HCT116 (cell line): ENCODE data around the gene ALDOA. TPM values are rescaled to one million over a fixed set of nuclear protein-coding genes. Genes with fewer than 3 reads are reported as not detected.

Source experiments
- ATAC-seq: fragments of 200-7000 bp; cut with Tn5 transposase; 2 replicates; pipeline ENCODE4 v1.9.1; 2020; ENCODE audit warnings: mild to moderate bottlenecking, moderate library complexity
- BruUV-seq: library from RNA; stranded (reverse); fragments of 400-500 nt; replicated peaks from 2 replicates; lab custom pipeline; 2021; lab: Mats Ljungman, UMichigan
- CTCF ChIA-PET: fragments of 300-600 bp; sonication (Branson Sonifier 250); formaldehyde crosslinking; loops from one replicate; lab custom pipeline; 2021; ENCODE audit warnings: antibody characterized with exemption; lab: Charles Lee
- POLR2A ChIA-PET: fragments of 300-600, 350-600 bp; sonication (Branson Sonifier 250); formaldehyde crosslinking; loops from one replicate; lab custom pipeline; 2021; ENCODE audit warnings: antibody characterized with exemption; lab: Charles Lee
- RAD21 ChIA-PET, 2 experiments: fragments of 300-600 bp; sonication (Branson Sonifier 250); formaldehyde crosslinking; loops; one replicate each; lab custom pipeline; 2023; ENCODE audit warnings: low total read pairs in 2 of 2; ENCODE audit not compliant: uncharacterized antibody in 2 of 2, unreplicated experiment in 2 of 2, low non-redundant PET in 1 of 2; lab: Charles Lee
- DNase-seq: peaks from one replicate; pipeline ENCODE4 v3.0.0-alpha.2; 2010; ENCODE audit warnings: low read depth, low spot score
- H2AFZ ChIP-seq: fragments of 200-600 bp; shearing (Covaris generic), sonication (generic); 2 replicates; pipeline ENCODE4 v1.6.1; 2017; ENCODE audit warnings: low read depth, mixed run types, mixed read lengths, antibody characterized with exemption, low read length; ENCODE audit not compliant: poor library complexity, severe bottlenecking
- H3K27ac ChIP-seq: 2 replicates; pipeline ENCODE4 v1.5.1; 2012; ENCODE audit warnings: low read depth, low read length
- H3K27me3 ChIP-seq: fragments of 200-600 bp; sonication (generic); 2 replicates; pipeline ENCODE4 v1.6.1; 2016; ENCODE audit warnings: mixed run types, low read length, mixed read lengths; ENCODE audit not compliant: insufficient read depth
- H3K36me3 ChIP-seq, 2 experiments: fragments of 200-500 bp in 1 of 2; fragments of 200-600 bp in 1 of 2; sonication (Bioruptor generic) in 1 of 2; sonication (generic) in 1 of 2; 2 replicates each; pipeline versions ENCODE4 v1.5.1 to v1.6.1; 2014 to 2016; ENCODE audit warnings: low read length in 2 of 2, inconsistent platforms in 1 of 2, mixed read lengths in 1 of 2, mixed run types in 1 of 2; ENCODE audit not compliant: insufficient read depth in 2 of 2, control insufficient read depth in 1 of 2
- H3K4me1 ChIP-seq, 2 experiments: fragments of 200-600 bp in 1 of 2; sonication (generic) in 1 of 2; 2 replicates each; pipeline versions ENCODE4 v1.5.1 to v1.6.1; 2012 to 2017; ENCODE audit warnings: low read length in 2 of 2, inconsistent platforms in 1 of 2, mild to moderate bottlenecking in 1 of 2, mixed read lengths in 1 of 2, mixed run types in 1 of 2, moderate library complexity in 1 of 2; ENCODE audit not compliant: insufficient read depth in 2 of 2, control insufficient read depth in 1 of 2
- H3K4me2 ChIP-seq: fragments of 200-600 bp; sonication (generic); 2 replicates; pipeline ENCODE4 v1.6.1; 2017; ENCODE audit warnings: mixed run types, low read length, mixed read lengths
- H3K4me3 ChIP-seq, 2 experiments: fragments of 200-600 bp in 1 of 2; sonication (generic) in 1 of 2; replicated peaks in 1 of 2; 2 replicates each; pipeline ENCODE4 v1.5.1; 2011 to 2016; ENCODE audit warnings: low read length in 2 of 2, control low read depth in 1 of 2, low read depth in 1 of 2, mild to moderate bottlenecking in 1 of 2, mixed read lengths in 1 of 2, mixed run types in 1 of 2
- H3K79me2 ChIP-seq: fragments of 200-600 bp; sonication (generic); 2 replicates; pipeline ENCODE4 v1.6.1; 2017; ENCODE audit warnings: mild to moderate bottlenecking, mixed run types, low read length, moderate library complexity, mixed read lengths; ENCODE audit not compliant: insufficient read depth
- H3K9ac ChIP-seq: fragments of 200-600 bp; sonication (generic); 2 replicates; pipeline ENCODE4 v1.6.1; 2016; ENCODE audit warnings: low read length, mixed read lengths
- H3K9me2 ChIP-seq: fragments of 200-600 bp; sonication (generic), shearing (Covaris generic); 2 replicates; pipeline ENCODE4 v1.6.1; 2017; ENCODE audit warnings: mixed run types, mild to moderate bottlenecking, moderate library complexity; ENCODE audit not compliant: insufficient read depth
- H3K9me3 ChIP-seq, 2 experiments: fragments of 200-500 bp in 1 of 2; fragments of 200-600 bp in 1 of 2; sonication (Bioruptor generic) in 1 of 2; sonication (generic) in 1 of 2; 2 replicates each; pipeline ENCODE4 v1.6.1; 2014 to 2017; ENCODE audit warnings: low read length in 2 of 2, mixed read lengths in 2 of 2, inconsistent platforms in 1 of 2, low read depth in 1 of 2, mild to moderate bottlenecking in 1 of 2, mixed run types in 1 of 2, moderate library complexity in 1 of 2; ENCODE audit not compliant: control insufficient read depth in 1 of 2, insufficient read depth in 1 of 2
- H4K20me1 ChIP-seq: fragments of 200-600 bp; sonication (generic), shearing (Covaris generic); 2 replicates; pipeline ENCODE4 v1.6.1; 2017; ENCODE audit warnings: mixed run types, mild to moderate bottlenecking, moderate library complexity; ENCODE audit not compliant: insufficient read depth
- ATF3 ChIP-seq: IDR thresholded peaks from 2 replicates; pipeline ENCODE4 v1.6.1; 2012
- CBX3 ChIP-seq: IDR thresholded peaks from 2 replicates; pipeline ENCODE4 v1.6.1; 2012; ENCODE audit warnings: low read depth
- CEBPB ChIP-seq: IDR thresholded peaks from 2 replicates; pipeline ENCODE4 v1.6.1; 2012; ENCODE audit warnings: low read depth
- CTCF ChIP-seq, 3 experiments: fragments of 200-600 bp in 1 of 3; sonication (generic) in 1 of 3; IDR thresholded peaks in 2 of 3; conservative IDR thresholded peaks in 1 of 3; 2 replicates each; pipeline ENCODE4 v1.5.1; 2012 to 2017; ENCODE audit warnings: low read depth in 2 of 3, low read length in 2 of 3, antibody characterized with exemption in 1 of 3, borderline replicate concordance in 1 of 3, control low read depth in 1 of 3, mild to moderate bottlenecking in 1 of 3, mixed read lengths in 1 of 3, mixed run types in 1 of 3, moderate library complexity in 1 of 3; ENCODE audit not compliant: insufficient read depth in 1 of 3
- EGR1 ChIP-seq: IDR thresholded peaks from 2 replicates; pipeline ENCODE4 v1.6.1; 2012; ENCODE audit warnings: low read depth
- EZH2phosphoT487 ChIP-seq: fragments of 200-600 bp; IDR thresholded peaks from 2 replicates; pipeline ENCODE4 v1.6.1; 2018; ENCODE audit warnings: antibody characterized with exemption, borderline replicate concordance
- MAX ChIP-seq: IDR thresholded peaks from 2 replicates; pipeline ENCODE4 v1.6.1; 2012
- POLR2AphosphoS5 ChIP-seq: IDR thresholded peaks from 2 replicates; pipeline ENCODE4 v1.6.1; 2011; ENCODE audit warnings: mild to moderate bottlenecking, low read depth, low read length, moderate library complexity
- REST ChIP-seq: IDR thresholded peaks from 2 replicates; pipeline ENCODE4 v1.6.1; 2012; ENCODE audit warnings: low read depth
- SIN3A ChIP-seq: IDR thresholded peaks from 2 replicates; pipeline ENCODE4 v1.6.1; 2012; ENCODE audit warnings: low read depth
- SRF ChIP-seq: IDR thresholded peaks from 2 replicates; pipeline ENCODE4 v1.6.1; 2012; ENCODE audit warnings: low read depth
- TCF7L2 ChIP-seq: IDR thresholded peaks from 2 replicates; pipeline ENCODE4 v1.7.0; 2011; ENCODE audit warnings: borderline replicate concordance, inconsistent platforms; ENCODE audit not compliant: insufficient read depth, insufficient read length; ENCODE audit errors: extremely low read depth
- YY1 ChIP-seq: IDR thresholded peaks from 2 replicates; pipeline ENCODE4 v1.6.1; 2011; ENCODE audit warnings: low read length, low read depth, moderate library complexity, mild to moderate bottlenecking; ENCODE audit not compliant: insufficient replicate concordance; ENCODE audit errors: extremely low read depth
- ZFX ChIP-seq: fragments of 450-650 bp; IDR thresholded peaks from 2 replicates; pipeline ENCODE4 v1.6.1; 2017
- ZNF274 ChIP-seq: fragments of 200-500 bp; sonication (Bioruptor generic); IDR thresholded peaks from 2 replicates; pipeline ENCODE4 v1.6.1; 2014; ENCODE audit warnings: mild to moderate bottlenecking, low read depth, low read length, inconsistent platforms
- intact Hi-C: fragments of 100-400 bp; cut with micrococcal nuclease; formaldehyde crosslinking; loops from 2 replicates; pipeline ENCODE4 v1.10.0; 2022
- total RNA-seq: library from RNA; stranded (reverse); gene quantifications from one replicate; pipeline ENCODE4 v1.2.1, GENCODE V29; 2021; ENCODE audit not compliant: unreplicated experiment

ALDOA gene
- total RNA-seq, 1 experiment from 2014 or later = 2,423 TPM

- CTCF ChIA-PET = interaction anchor here (6.3 kb wide), 1 partner anchor 16 kb away, joined by 48 read pairs; no protein-coding TSS in a partner anchor
- DNase-seq = no peak
- POLR2A ChIA-PET = no interaction called here
- TF ChIP-seq ATF3 = no peak
- no peak for TF ChIP-seq EZH2phosphoT487
- no peak for TF ChIP-seq MAX
- TF ChIP-seq CTCF (IDR thresholded peaks at IDR 0.05 in 2 of 3, conservative IDR thresholded peaks at IDR 0.05 in 1 of 3; ENCODE audit: borderline replicate concordance in 1 of 3, insufficient read depth in 1 of 3, low read depth in 2 of 3, low read length in 2 of 3) = no peak
- TF ChIP-seq SIN3A = no peak
- TF ChIP-seq REST = no peak
- no peak for TF ChIP-seq YY1
- TF ChIP-seq TCF7L2 = no peak
- no peak for TF ChIP-seq ZFX
- no peak for TF ChIP-seq SRF
- TF ChIP-seq CEBPB = no peak
- no peak for TF ChIP-seq CBX3
- no peak for TF ChIP-seq POLR2AphosphoS5
- TF ChIP-seq EGR1 = no peak
- no peak for TF ChIP-seq ZNF274
- TF ChIP-seq, all 23 proteins: peak for 0
- RAD21 ChIA-PET = no interaction called here
- Histone ChIP-seq H3K4me2 (peak overlapping the region; percentile 56), H4K20me1 (no peaks in the 10 kb centered on the region), H2AFZ (no peak overlapping the region), H3K4me3 (peak overlapping the region; percentile 23 to 33; a peak in 2 of 4 replicates), H3K9ac (no peak overlapping the region), H3K79me2 (no peaks in the 10 kb centered on the region), H3K27ac (peak overlapping the region; percentile 37; the same call in 1 of the 2 replicates), H3K9me2 (no peaks in the 10 kb centered on the region), H3K9me3 (peaks cover 3 to 18% of the 10 kb centered on the region in 2 experiments; a peak in 2 of 4 replicates), H3K27me3 (no peaks in the 10 kb centered on the region), H3K4me1 (peaks cover 8 to 42% of the 10 kb centered on the region in 2 experiments), H3K36me3 (no peaks in the 10 kb centered on the region)
- intact Hi-C loops = no loop called here
- no TSS peak for BruUV-seq
- no peak for ATAC-seq
Measured at GRCh38 chr16:30095166-30096078, 29.9 kb downstream of the ALDOA start.
